ENCODE data around the gene BMPR1A. TPM values are rescaled to one million over a fixed set of nuclear protein-coding genes. Genes with fewer than 3 reads are reported as not detected.

BMPR1A gene
- total and polyA plus RNA-seq, 5 donors, result 10.8 to 92.0 (median 62.2) TPM

DNA sequence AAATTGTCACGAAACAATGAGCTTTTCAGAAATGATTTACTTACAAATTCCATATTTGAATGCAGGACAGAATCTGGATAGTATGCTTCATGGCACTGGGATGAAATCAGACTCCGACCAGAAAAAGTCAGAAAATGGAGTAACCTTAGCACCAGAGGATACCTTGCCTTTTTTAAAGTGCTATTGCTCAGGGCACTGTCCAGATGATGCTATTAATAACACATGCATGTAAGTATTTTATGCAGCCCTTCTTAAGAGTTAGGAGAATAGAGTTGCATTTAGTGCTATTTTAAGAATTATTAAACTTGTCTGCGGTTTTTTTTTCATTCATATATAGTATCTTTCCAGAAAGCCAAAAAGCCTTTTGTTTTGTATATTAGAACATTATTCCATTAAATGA is 133.6 kb downstream of the BMPR1A start:
- H3K27ac ChIP-seq (ENCODE audit: low read length), result no peak overlapping the region
- H3K4me1 ChIP-seq (ENCODE audit: control insufficient read depth, insufficient read depth, low read length), result peaks cover 4% of the 10 kb centered on the region
- ATAC-seq (peak in 1 of 2 donors; percentile 45), DNase-seq (no peak)
- no peaks in the 10 kb centered on the region for H3K9me3 ChIP-seq (ENCODE audit: control insufficient read depth, low read length)
- H3K4me3 ChIP-seq (ENCODE audit: low read length), result no peak overlapping the region
- 48% methylated on average over 3 of the region's 3 CpGs for WGBS
- no peaks in the 10 kb centered on the region for H3K27me3 ChIP-seq (ENCODE audit: control insufficient read depth, insufficient read depth)
- intact Hi-C loops (cut with DNase I), result loop anchor here in 1 of 4 donors (10.0 kb wide), 1 partner anchor 195 kb away; no protein-coding TSS in a partner anchor

DNA sequence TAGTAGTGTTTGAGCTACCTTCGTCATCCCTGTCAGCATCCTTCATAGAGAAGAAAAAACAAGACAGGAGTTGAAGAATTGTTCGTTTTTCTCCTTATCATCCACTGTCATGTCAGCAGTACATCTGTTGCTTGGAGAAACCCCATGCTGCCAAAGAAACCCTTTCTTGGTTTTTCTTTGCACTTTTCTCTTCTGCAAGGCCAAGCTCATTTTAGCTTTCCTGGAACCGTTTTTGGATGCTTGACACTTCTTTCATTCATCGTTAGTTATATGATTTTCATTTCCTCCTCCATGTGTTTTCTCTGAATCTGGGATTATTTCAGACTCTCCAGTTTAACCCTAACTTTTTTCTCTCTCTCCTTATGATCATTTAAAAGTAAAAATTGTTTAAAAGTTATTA is 142.1 kb downstream of the BMPR1A start:
- H3K9me3 ChIP-seq (ENCODE audit: control insufficient read depth, low read length), result no peaks in the 10 kb centered on the region
- 47% methylated on average over 4 of the region's 4 CpGs for WGBS
- ATAC-seq (no peak), DNase-seq (no peak)
- intact Hi-C loops (cut with DNase I), result loop anchor here (2.0 to 10.0 kb wide), 5 partner anchors 140 to 206 kb away; partner anchors contain the start of gene BMPR1A (in 1 of the 4)
- H3K27me3 ChIP-seq (ENCODE audit: control insufficient read depth, insufficient read depth), result no peaks in the 10 kb centered on the region
- H3K4me3 ChIP-seq (ENCODE audit: low read length), result no peak overlapping the region
- no peak overlapping the region for H3K27ac ChIP-seq (ENCODE audit: low read length)
- H3K4me1 ChIP-seq (ENCODE audit: control insufficient read depth, insufficient read depth, low read length), result no peaks in the 10 kb centered on the region

DNA sequence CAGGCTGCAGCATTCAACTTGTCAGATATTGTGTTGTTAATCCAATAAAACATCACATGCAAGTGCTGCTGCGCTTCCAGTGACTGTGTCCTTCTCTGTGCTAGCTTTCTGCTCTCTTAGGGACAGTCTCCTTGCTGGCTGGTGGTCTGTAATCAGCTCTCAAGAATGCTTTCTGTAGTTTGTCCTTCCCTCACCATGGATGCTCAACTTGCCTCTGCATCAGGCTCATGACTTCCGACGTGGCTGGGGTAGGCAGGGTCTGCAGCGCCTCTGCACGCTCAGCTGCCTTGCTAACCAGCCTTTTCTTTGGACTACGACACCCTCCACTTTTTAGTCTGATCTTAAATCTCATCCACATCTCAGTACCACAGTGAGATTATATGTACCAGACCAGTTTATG is 142.7 kb downstream of the BMPR1A start:
- no peaks in the 10 kb centered on the region for H3K27me3 ChIP-seq (ENCODE audit: control insufficient read depth, insufficient read depth)
- ATAC-seq, result no peak
- DNase-seq, result no peak
- intact Hi-C loops (cut with DNase I), result loop anchor here (2.0 to 10.0 kb wide), 5 partner anchors 140 to 207 kb away; partner anchors contain the start of gene BMPR1A (in 1 of the 4)
- no peak overlapping the region for H3K27ac ChIP-seq (ENCODE audit: low read length)
- H3K4me3 ChIP-seq (ENCODE audit: low read length), result no peak overlapping the region
- H3K4me1 ChIP-seq (ENCODE audit: control insufficient read depth, insufficient read depth, low read length), result no peaks in the 10 kb centered on the region
- H3K9me3 ChIP-seq (ENCODE audit: control insufficient read depth, low read length), result no peaks in the 10 kb centered on the region
- 60% methylated on average over 6 of the region's 6 CpGs for WGBS

DNA sequence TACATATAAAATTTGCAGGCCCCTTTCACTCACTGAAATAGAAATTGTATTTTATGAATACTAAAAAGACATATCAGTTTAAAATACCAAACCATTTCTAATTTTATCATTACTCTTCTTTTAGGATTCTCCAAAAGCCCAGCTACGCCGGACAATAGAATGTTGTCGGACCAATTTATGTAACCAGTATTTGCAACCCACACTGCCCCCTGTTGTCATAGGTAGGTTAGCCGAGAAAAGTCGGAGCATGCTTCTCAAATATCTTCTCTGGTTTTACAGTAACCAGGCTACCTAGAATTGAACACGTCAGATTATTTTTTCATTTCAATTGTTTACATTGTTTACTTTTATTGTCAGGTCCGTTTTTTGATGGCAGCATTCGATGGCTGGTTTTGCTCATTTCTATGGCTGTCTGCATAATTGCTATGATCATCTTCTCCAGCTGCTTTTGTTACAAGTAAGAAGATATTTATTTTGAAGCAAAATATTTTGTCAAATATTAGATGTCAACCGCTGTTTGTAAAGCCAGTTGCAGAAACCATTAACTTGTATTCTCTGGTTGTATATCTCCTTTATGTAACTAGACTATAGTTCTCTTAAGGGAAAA is 143.4 kb downstream of the BMPR1A start:
- DNase-seq, result peak in 1 of 3 donors; percentile 62
- intact Hi-C loops (cut with DNase I), result loop anchor here (2.0 to 10.0 kb wide), 6 partner anchors 141 to 207 kb away; partner anchors contain the start of gene BMPR1A (in 2 of the 4)
- 16% methylated on average over 9 of the region's 9 CpGs for WGBS

DNA sequence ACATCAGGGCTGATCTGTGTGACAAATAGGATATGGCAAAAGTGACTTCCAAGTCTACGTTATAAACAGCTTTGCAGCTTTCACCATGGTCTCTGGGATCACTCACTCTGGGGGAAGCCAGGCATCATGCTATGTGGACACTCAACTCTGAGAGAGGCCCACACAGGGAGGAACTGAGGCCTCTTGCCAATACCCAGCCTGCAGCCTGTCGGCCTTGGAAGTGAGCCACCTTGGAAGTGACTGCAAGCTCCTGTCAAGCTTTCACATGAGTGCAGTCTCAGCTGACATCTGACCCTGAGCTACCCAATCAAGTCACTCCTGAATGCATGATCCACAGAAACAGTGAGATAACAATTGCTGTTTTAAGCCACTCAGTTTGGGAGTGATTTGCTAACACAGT is 144.5 kb downstream of the BMPR1A start:
- Histone ChIP-seq H3K4me3 (ENCODE audit: low read length) (no peak overlapping the region), H3K27ac (ENCODE audit: low read length) (peak overlapping the region; percentile 73), H3K9me3 (ENCODE audit: control insufficient read depth, low read length) (no peaks in the 10 kb centered on the region), H3K4me1 (ENCODE audit: control insufficient read depth, insufficient read depth, low read length) (no peaks in the 10 kb centered on the region), H3K27me3 (ENCODE audit: control insufficient read depth, insufficient read depth) (no peaks in the 10 kb centered on the region)
- ATAC-seq, result peak; percentile 91 to 94
- DNase-seq, result peak; percentile 83 to 91 (median 91)
- 19% methylated on average over 2 of the region's 2 CpGs for WGBS
- intact Hi-C loops (cut with DNase I), result loop anchor here in 1 of 4 donors (10.0 kb wide), 1 partner anchor 146 kb away; the partner anchor contains the start of gene BMPR1A

More for the DNA sequence above, 143.4 kb downstream of the BMPR1A start:
- H3K27ac ChIP-seq (ENCODE audit: low read length), result no peak overlapping the region
- ATAC-seq, result peak; percentile 55 to 65
- no peaks in the 10 kb centered on the region for H3K4me1 ChIP-seq (ENCODE audit: control insufficient read depth, insufficient read depth, low read length)
- no peaks in the 10 kb centered on the region for H3K9me3 ChIP-seq (ENCODE audit: control insufficient read depth, low read length)
- no peaks in the 10 kb centered on the region for H3K27me3 ChIP-seq (ENCODE audit: control insufficient read depth, insufficient read depth)
- H3K4me3 ChIP-seq (ENCODE audit: low read length), result no peak overlapping the region

DNA sequence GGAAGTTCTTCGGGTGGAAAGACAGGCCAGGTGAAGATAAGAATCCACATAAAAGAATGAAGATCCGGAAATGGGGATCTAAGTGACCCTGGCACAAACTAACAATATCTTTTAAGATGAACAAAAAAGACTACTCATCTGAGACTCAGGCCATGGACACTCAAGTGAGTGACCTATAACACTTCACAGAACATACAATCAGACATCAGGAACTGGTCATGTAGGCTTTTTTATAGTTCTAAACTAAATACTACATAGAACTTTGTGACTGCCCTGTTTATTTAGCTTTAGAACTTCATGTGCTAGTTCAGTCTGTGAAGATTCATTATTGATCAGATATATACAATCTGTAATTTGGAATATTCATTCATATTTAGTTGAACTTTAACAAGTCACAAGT is 148.2 kb downstream of the BMPR1A start:
- no peak for ATAC-seq
- 80% methylated on average over 2 of the region's 2 CpGs for WGBS
- H3K4me1 ChIP-seq (ENCODE audit: control insufficient read depth, insufficient read depth, low read length), result no peaks in the 10 kb centered on the region
- no peak overlapping the region for H3K4me3 ChIP-seq (ENCODE audit: low read length)
- no peak overlapping the region for H3K27ac ChIP-seq (ENCODE audit: low read length)
- H3K27me3 ChIP-seq (ENCODE audit: control insufficient read depth, insufficient read depth), result no peaks in the 10 kb centered on the region
- intact Hi-C loops (cut with DNase I), result loop anchor here in 1 of 4 donors (10.0 kb wide), 1 partner anchor 150 kb away; the partner anchor contains the start of gene BMPR1A
- no peaks in the 10 kb centered on the region for H3K9me3 ChIP-seq (ENCODE audit: control insufficient read depth, low read length)
- DNase-seq, result no peak

DNA sequence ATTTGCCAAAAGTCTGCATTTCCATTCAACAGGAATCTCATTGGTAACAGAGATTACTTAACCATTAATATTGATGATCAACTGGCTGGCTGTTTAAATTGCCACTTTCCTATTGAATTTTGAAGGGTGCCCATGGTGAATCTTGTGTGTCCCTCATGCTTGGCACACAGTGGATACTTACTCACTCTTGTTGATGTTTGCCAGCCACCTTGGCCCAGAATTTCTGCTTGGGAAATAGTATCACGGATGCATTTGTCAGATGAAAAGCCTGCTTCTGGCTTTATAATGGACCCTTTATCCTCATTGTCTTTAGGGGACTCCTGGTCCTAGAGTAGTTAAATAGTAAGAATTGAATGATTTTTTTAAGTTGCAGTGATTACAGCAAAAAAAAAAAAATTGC is 149.0 kb downstream of the BMPR1A start:
- 42% methylated on average over 1 of the region's 1 CpG for WGBS
- no peaks in the 10 kb centered on the region for H3K4me1 ChIP-seq (ENCODE audit: control insufficient read depth, insufficient read depth, low read length)
- H3K27ac ChIP-seq (ENCODE audit: low read length), result no peak overlapping the region
- H3K4me3 ChIP-seq (ENCODE audit: low read length), result no peak overlapping the region
- ATAC-seq (no peak), DNase-seq (no peak)
- H3K27me3 ChIP-seq (ENCODE audit: control insufficient read depth, insufficient read depth), result no peaks in the 10 kb centered on the region
- H3K9me3 ChIP-seq (ENCODE audit: control insufficient read depth, low read length), result no peaks in the 10 kb centered on the region
- intact Hi-C loops (cut with DNase I), result loop anchor here in 1 of 4 donors (10.0 kb wide), 1 partner anchor 151 kb away; the partner anchor contains the start of gene BMPR1A

DNA sequence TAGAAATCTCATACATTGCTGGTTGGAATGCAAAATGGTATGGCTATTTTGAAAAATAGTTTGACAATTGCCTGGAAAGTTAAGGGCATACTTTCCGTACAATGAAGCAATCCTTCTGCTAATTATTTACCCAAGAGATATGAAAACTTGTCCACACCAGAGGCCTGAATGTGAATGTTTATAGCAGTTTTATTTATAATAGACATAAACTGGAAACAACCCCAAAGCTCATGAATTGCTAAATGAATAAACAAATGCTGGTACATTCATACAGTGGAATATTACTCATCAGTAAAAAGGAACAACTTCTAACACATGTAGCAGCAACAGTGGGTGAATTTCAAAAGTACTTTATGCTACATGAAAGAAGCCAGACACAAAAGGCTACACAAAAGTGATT is 158.3 kb downstream of the BMPR1A start:
- no peak overlapping the region for H3K4me3 ChIP-seq (ENCODE audit: low read length)
- WGBS, result 90% methylated on average over 1 of the region's 1 CpG
- no peaks in the 10 kb centered on the region for H3K27me3 ChIP-seq (ENCODE audit: control insufficient read depth, insufficient read depth)
- no peaks in the 10 kb centered on the region for H3K4me1 ChIP-seq (ENCODE audit: control insufficient read depth, insufficient read depth, low read length)
- DNase-seq (no peak), ATAC-seq (no peak)
- H3K9me3 ChIP-seq (ENCODE audit: control insufficient read depth, low read length), result no peaks in the 10 kb centered on the region
- intact Hi-C loops (cut with DNase I), result no loop called here
- H3K27ac ChIP-seq (ENCODE audit: low read length), result no peak overlapping the region

DNA sequence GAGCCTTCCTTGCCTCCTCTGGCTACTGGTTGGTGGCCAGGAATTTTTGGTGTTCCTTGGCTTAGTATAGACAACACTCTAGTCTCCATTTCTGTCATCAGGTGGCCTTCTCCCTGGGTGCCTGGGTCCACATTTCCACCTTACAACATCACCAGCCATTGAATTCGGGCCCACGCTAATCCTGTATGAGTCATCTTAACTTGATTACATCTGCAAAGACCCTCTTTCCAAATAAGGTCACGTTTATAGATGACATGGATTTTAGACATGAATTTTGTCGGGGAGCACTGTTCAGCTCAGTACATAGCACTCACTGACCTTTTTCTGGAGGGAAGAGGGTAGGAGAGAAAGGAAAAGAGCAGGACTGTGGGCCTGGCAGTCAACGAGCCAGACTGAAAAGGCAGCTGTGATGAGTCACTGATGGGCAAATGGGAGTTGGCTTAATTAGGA is 161.6 kb downstream of the BMPR1A start:
- WGBS, result 66% methylated on average over 5 of the region's 5 CpGs
- intact Hi-C loops (cut with DNase I), result no loop called here
- H3K27me3 ChIP-seq (ENCODE audit: control insufficient read depth, insufficient read depth), result no peaks in the 10 kb centered on the region
- DNase-seq, result no peak
- H3K4me1 ChIP-seq (ENCODE audit: control insufficient read depth, insufficient read depth, low read length), result no peaks in the 10 kb centered on the region
- no peak overlapping the region for H3K27ac ChIP-seq (ENCODE audit: low read length)
- H3K9me3 ChIP-seq (ENCODE audit: control insufficient read depth, low read length), result no peaks in the 10 kb centered on the region
- H3K4me3 ChIP-seq (ENCODE audit: low read length), result no peak overlapping the region
- ATAC-seq, result peak in 1 of 2 donors; percentile 57

DNA sequence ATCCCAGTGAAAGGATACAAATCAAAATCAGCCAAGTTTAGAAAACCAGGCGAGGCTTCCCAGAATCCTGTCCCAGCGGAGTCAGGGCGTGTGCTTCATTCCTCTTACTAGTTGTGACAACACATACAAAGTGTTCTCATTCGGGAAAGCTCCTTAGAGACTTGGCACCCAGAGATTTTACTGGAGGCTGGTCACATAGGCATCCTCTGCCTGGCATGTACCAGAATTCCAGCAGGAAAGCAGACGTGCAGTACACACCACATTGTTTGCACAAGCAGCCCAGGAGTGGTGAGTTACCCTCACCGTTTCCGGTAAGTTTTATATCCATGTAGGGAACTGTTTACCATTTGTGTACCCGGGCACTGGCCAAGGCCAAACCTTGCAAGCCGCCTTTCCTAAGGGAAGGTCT is 166.1 kb downstream of the BMPR1A start:
- 81% methylated on average over 9 of the region's 9 CpGs for WGBS
- DNase-seq (no peak), ATAC-seq (peak; percentile 47 to 66)
- intact Hi-C loops (cut with DNase I), result no loop called here
- Histone ChIP-seq H3K4me1 (ENCODE audit: control insufficient read depth, insufficient read depth, low read length) (no peaks in the 10 kb centered on the region), H3K27ac (ENCODE audit: low read length) (no peak overlapping the region), H3K9me3 (ENCODE audit: control insufficient read depth, low read length) (no peaks in the 10 kb centered on the region), H3K27me3 (ENCODE audit: control insufficient read depth, insufficient read depth) (no peaks in the 10 kb centered on the region), H3K4me3 (ENCODE audit: low read length) (no peak overlapping the region)

DNA sequence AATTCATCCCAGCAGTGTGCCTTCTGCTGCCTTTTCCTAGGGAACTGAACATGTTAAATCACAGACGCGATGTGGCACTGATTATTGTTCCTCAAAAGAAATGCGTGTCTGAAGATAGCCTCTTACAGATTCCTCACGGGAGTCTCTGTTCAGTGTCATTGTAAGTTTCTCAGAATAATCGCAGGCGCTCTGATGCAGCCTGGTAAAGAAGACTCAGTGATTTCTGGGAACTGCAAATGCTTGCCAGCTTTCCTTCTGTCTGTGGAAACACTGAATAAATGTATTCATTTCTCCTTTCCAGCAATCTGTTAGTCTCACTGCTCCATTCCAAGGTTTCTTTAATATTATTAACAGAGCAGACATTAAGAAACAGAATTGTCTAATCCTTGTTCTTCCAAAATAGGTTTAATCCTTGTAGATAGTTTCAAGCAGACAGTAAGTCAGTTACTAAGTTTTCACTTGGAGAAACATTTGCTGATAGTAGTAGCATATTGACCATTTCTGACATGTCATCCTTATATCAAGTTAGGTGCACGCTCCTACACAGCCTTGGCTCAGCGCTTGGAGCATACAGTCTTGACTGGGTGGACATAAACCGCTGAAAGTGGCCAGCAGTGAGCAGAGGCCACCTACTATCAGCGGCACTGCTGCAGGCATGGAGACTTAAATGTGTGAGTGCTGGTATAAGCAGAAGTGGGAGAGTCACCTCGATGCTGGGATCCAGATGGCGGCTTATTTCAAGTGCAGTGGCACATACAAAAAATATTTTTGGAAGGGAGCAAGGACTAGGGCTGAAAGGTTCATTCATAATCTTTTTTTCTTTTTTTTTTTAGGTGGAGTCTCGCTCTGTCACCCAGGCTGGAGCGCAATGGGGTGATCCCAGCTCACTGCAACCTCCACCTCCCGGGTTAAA is 173.3 kb downstream of the BMPR1A start:
- intact Hi-C loops (cut with DNase I), result no loop called here
- no peak overlapping the region for H3K27ac ChIP-seq (ENCODE audit: low read length)
- no peak overlapping the region for H3K4me3 ChIP-seq (ENCODE audit: low read length)
- H3K27me3 ChIP-seq (ENCODE audit: control insufficient read depth, insufficient read depth), result no peaks in the 10 kb centered on the region
- peaks cover 1% of the 10 kb centered on the region for H3K4me1 ChIP-seq (ENCODE audit: control insufficient read depth, insufficient read depth, low read length)
- ATAC-seq, result peak in 1 of 2 donors; percentile 12
- WGBS, result 73% methylated on average over 15 of the region's 15 CpGs
- DNase-seq, result no peak
- no peaks in the 10 kb centered on the region for H3K9me3 ChIP-seq (ENCODE audit: control insufficient read depth, low read length)

Measured in right cardiac atrium (tissue), 5 donors.